Measurements from ENCODE around the gene CHAD.
A peak's percentile ranks its signal among the peaks of the same experiment; 100 is the strongest.
"Not testable (repeated sequence)": the region's sequence is repeated elsewhere in the genome, so short reads cannot be mapped to it uniquely, and the experiment has no call there.

The CHAD gene

GRCh38 chr17:50452630-50453300 lies 15.9 kb downstream of the CHAD start:
- peak; percentile 69 for DNase-seq

GRCh38 chr17:50451943-50452629 lies 16.6 kb downstream of the CHAD start:
- DNase-seq: no peak

GRCh38 chr17:50448643-50449042 lies 20.0 kb downstream of the CHAD start:
- peak; percentile 49 for DNase-seq

- DNase-seq: no peak
Measured at GRCh38 chr17:50447870-50448595, 20.6 kb downstream of the CHAD start.

GRCh38 chr17:50445730-50446325 lies 22.9 kb downstream of the CHAD start:
- no peak for DNase-seq

GRCh38 chr17:50444841-50445715 lies 23.6 kb downstream of the CHAD start:
- no peak for DNase-seq

DNA sequence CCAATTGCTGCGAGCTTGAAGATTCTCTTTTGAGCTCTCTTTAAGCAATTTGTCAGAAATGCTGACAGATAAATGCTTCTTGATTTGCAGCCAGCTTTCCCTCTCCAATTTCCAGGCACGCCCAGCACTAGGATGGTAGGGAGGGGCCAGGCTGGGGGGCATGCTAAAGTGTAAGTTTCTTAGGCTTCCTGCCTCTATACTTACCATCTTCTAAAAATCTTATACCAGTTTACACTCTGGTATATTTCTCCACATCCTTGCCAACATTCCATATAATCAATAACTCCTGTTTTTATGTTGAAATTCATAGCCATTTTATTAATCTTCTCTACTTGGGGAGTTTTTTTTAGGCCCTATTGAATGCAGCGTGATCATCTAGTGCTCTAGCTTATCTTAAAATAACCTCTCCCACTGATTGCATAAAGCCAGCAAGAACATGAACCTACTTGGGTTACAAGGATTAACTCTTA lies 25.1 kb downstream of the CHAD start:
- no peak for DNase-seq

DNA sequence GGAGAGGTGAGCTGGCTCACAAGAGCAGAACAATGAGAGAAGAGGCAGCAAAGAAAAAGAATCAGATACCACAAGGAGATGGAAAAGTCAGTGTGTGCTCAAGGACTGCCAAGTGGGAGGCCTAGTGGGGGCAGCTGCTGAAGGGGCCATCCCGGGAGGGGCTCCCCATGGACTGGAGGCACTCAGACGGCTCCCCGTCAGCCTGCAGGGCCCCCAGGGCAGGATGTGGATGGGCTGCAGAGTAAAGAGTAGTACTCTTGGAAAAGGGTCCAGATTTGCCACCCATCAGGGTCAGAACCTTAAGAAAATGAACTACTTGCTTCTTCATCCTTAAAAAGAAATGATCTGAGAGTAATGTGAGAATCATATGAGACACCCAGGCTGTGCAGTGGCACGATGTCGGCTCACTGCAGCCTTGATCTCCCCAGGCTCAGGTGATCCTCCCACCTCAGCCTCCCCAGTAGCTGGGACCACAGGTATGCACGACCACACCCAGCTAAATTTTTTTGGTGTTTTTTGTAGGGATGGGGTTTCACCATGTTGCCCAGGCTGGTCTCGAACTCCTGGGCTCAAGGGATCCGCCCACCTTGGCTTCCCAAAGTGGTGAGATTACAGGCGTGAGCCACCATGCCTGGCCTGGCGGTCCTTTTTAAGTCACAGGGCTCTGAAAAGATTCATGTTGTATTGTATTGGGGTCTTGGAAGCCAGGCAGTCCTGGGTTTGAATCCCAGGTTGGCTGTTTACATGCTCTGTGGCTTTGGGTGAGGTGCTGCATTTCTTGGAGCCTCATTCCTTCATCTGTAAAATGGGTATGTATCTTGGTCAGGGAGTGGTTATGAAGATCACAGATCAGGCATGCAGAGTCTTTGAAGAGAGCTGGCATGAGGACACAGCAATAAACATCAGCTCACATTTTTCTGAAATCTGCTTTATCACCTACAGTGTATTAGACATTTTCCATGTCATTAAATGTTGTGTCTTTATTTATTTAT lies 27.5 kb downstream of the CHAD start:
- DNase-seq: no peak

- DNase-seq: no peak
Measured at GRCh38 chr17:50440172-50440837, 28.4 kb downstream of the CHAD start.

- no peak for DNase-seq
Measured at GRCh38 chr17:50439008-50439407, 29.7 kb downstream of the CHAD start.

GRCh38 chr17:50437409-50437808 lies 31.3 kb downstream of the CHAD start:
- no peak for DNase-seq

DNA sequence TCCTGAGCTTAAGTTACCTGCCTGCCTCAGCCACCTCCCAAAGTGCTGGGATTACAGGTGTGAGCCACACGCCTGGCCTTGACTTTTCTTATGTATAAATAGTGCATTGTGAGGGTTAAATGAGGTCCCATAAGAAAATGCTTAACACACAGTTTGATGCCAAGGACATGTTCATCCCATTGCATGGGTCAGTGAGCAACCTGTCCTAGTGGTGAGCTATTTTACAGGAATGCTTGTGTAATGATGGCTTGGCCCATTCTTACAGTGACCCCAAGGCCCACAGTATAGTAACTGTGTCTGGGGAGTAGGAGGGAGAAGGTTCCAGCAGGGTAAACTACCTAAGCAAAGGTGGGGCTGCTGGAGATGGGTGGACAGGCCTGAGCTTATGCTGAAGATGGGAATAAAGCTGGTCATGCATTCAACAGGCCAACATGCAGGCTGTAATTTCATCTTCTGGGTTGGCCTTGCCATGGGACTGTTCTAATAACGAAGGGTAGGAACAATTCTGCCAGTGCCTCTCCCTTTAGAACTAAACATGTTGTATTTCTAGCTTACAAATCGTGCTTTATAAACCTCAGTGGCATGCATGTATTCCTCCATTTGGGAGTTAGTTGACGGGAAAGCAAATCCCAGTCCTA lies 36.4 kb downstream of the CHAD start:
- no peak for DNase-seq

DNA sequence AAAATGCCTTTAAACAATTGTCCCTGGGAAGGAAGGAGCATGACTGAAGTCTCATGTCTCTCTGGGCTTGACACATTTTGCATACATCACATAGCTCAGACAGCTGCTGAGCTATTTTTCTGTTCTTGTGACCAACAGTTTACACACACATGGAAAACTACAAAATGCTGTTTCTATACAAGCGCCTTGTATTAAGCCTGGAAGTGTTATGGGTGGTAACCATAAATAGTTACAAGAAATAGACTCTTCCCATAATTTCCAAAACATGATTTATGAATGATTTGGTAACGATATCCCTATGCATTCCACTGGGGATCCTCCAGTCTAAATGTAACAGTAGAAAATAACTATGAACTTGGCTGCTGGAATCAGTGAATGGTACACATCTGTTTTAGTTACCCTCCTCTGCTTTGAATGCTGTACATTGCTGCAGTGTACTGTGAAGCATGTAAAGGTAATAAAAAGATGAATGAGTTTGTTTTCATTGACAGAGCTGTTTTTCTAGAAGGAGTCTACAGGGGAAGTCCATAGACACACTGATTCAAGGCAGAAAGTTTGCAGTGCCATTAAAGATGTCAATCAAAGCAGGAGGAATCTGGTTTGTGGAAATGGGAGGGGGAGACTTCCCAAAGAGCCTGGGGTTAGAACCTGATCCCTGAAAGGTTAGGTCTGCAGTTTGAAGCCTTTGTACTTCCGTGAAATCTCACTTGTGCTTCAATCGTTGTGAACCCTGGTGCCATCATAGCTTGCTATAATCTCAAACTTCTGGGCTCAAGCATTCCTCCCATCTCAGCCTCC lies 37.7 kb downstream of the CHAD start:
- no peak for DNase-seq

- no peak for DNase-seq
Measured at GRCh38 chr17:50429793-50430192, 38.9 kb downstream of the CHAD start.

DNA sequence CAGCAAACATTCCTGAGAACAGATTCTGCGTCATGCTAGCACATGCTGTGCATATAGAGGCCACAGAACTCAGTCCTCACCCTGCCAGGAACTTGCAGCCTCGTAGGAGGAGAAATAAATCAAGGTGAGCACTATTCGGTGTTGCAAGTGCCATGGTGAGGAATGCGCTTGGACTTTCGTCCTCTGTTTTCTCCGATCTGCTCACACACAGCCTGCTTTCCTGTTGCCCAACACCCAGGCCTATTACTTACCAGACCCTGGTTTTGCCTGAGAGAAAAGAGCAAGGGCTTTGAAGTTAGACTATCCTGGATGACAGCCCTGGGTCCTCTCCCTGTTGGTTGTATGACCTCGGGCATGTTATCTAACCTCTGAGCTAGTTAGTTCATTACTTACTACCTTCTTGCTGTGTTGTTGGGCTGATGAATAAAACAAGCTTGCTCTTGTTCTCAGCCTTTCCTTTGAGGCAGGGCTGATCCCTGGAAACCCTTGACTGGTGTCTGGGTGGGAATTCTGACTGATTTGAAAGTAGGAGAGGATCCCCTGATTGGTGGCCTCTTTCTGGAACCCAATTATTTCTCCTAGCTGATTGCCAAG lies 39.8 kb downstream of the CHAD start:
- DNase-seq: no peak

- DNase-seq: not testable (repeated sequence)
Measured at GRCh38 chr17:50428126-50428525, 40.6 kb downstream of the CHAD start.

GRCh38 chr17:50426814-50427787 lies 41.6 kb downstream of the CHAD start:
- DNase-seq: peak; percentile 75

- DNase-seq: no peak
Measured at GRCh38 chr17:50426472-50426782, 42.3 kb downstream of the CHAD start.
